H9 (cell line): ENCODE data around the gene NRCAM. TPM values are rescaled to one million over a fixed set of nuclear protein-coding genes. Genes with fewer than 3 reads are reported as not detected.

Source experiments
- DNase-seq: peaks from one replicate; pipeline ENCODE4 v3.0.0-alpha.2; 2017
- H2AFZ ChIP-seq: one replicate; pipeline ENCODE4 v1.6.1; 2013; ENCODE audit warnings: mild to moderate bottlenecking, low read length, control low read depth, moderate library complexity
- H2AK5ac ChIP-seq: 2 replicates; pipeline ENCODE4 v1.6.1; 2013; ENCODE audit warnings: low read length, control low read depth, mixed read lengths; ENCODE audit not compliant: insufficient read length
- H2BK120ac ChIP-seq: one replicate; pipeline ENCODE4 v1.6.1; 2013; ENCODE audit warnings: low read depth, mild to moderate bottlenecking, low read length, control low read depth, inconsistent platforms; ENCODE audit not compliant: poor library complexity, severe bottlenecking
- H2BK12ac ChIP-seq: 2 replicates; pipeline ENCODE4 v1.6.1; 2013; ENCODE audit warnings: low read length, control low read depth, mixed read lengths, low read depth; ENCODE audit not compliant: insufficient read length
- H2BK15ac ChIP-seq: 2 replicates; pipeline ENCODE4 v1.6.1; 2013; ENCODE audit warnings: low read depth, low read length, control low read depth
- H2BK20ac ChIP-seq: one replicate; pipeline ENCODE4 v1.6.1; 2013; ENCODE audit warnings: low read depth, mild to moderate bottlenecking, low read length, control low read depth, inconsistent platforms; ENCODE audit not compliant: poor library complexity, severe bottlenecking
- H2BK5ac ChIP-seq: 2 replicates; pipeline ENCODE4 v1.6.1; 2013; ENCODE audit warnings: low read length, control low read depth, mixed read lengths; ENCODE audit not compliant: insufficient read length
- H3K14ac ChIP-seq: 2 replicates; pipeline ENCODE4 v1.6.1; 2013; ENCODE audit warnings: low read length, control low read depth; ENCODE audit not compliant: insufficient read depth
- H3K18ac ChIP-seq: 2 replicates; pipeline ENCODE4 v1.6.1; 2013; ENCODE audit warnings: low read depth, mild to moderate bottlenecking, mixed read lengths, low read length, control low read depth; ENCODE audit not compliant: insufficient read length
- H3K23ac ChIP-seq: 2 replicates; pipeline ENCODE4 v1.6.1; 2013; ENCODE audit warnings: low read length, control low read depth, mixed read lengths, low read depth; ENCODE audit not compliant: insufficient read length
- H3K23me2 ChIP-seq: 2 replicates; pipeline ENCODE4 v1.6.1; 2013; ENCODE audit warnings: low read depth, mild to moderate bottlenecking, mixed read lengths, low read length, control low read depth; ENCODE audit not compliant: insufficient read length, poor library complexity, severe bottlenecking
- H3K27ac ChIP-seq: 2 replicates; pipeline ENCODE4 v1.5.1; 2013; ENCODE audit warnings: low read length, control low read depth, mixed read lengths, low read depth; ENCODE audit not compliant: insufficient read length
- H3K27me3 ChIP-seq: 2 replicates; pipeline ENCODE4 v1.6.1; 2013; ENCODE audit warnings: low read length, control low read depth, inconsistent platforms; ENCODE audit not compliant: insufficient read depth
- H3K4ac ChIP-seq: 2 replicates; pipeline ENCODE4 v1.6.1; 2013; ENCODE audit warnings: low read depth, mild to moderate bottlenecking, control low read depth, inconsistent platforms, low read length, moderate library complexity
- H3K4me1 ChIP-seq: 2 replicates; pipeline ENCODE4 v1.6.1; 2013; ENCODE audit warnings: low read length, control low read depth, inconsistent platforms; ENCODE audit not compliant: insufficient read depth
- H3K4me2 ChIP-seq: 2 replicates; pipeline ENCODE4 v1.6.1; 2013; ENCODE audit warnings: low read length, control low read depth, mixed read lengths; ENCODE audit not compliant: insufficient read length, insufficient read depth
- H3K56ac ChIP-seq: 2 replicates; pipeline ENCODE4 v1.6.1; 2013; ENCODE audit warnings: low read depth, mild to moderate bottlenecking, mixed read lengths, low read length, control low read depth; ENCODE audit not compliant: insufficient read length
- H3K79me1 ChIP-seq: 2 replicates; pipeline ENCODE4 v1.6.1; 2013; ENCODE audit warnings: low read depth, mild to moderate bottlenecking, moderate library complexity, low read length, control low read depth, inconsistent platforms; ENCODE audit not compliant: insufficient read depth, poor library complexity, severe bottlenecking
- H3K79me2 ChIP-seq: 2 replicates; pipeline ENCODE4 v1.6.1; 2013; ENCODE audit warnings: low read length, control low read depth, inconsistent platforms; ENCODE audit not compliant: insufficient read depth
- H3K9ac ChIP-seq: 2 replicates; pipeline ENCODE4 v1.6.1; 2013; ENCODE audit warnings: low read length, control low read depth, mixed read lengths; ENCODE audit not compliant: insufficient read length; ENCODE audit errors: extremely low read depth
- H3K9me3 ChIP-seq: one replicate; pipeline ENCODE4 v1.6.1; 2013; ENCODE audit warnings: low read depth, low read length, inconsistent platforms; ENCODE audit not compliant: control insufficient read depth
- H3T11ph ChIP-seq: one replicate; pipeline ENCODE4 v1.6.1; 2013; ENCODE audit warnings: mild to moderate bottlenecking, low read length, control low read depth, inconsistent platforms
- H4K20me1 ChIP-seq: one replicate; pipeline ENCODE4 v1.6.1; 2013; ENCODE audit not compliant: control insufficient read depth, insufficient read length, insufficient read depth
- H4K5ac ChIP-seq: 2 replicates; pipeline ENCODE4 v1.6.1; 2013; ENCODE audit warnings: low read depth, mild to moderate bottlenecking, mixed read lengths, low read length, control low read depth; ENCODE audit not compliant: insufficient read length
- H4K8ac ChIP-seq: replicated peaks from 2 replicates; pipeline ENCODE4 v1.6.1; 2013; ENCODE audit warnings: low read length, control low read depth, mixed read lengths, low read depth; ENCODE audit not compliant: insufficient read length
- H4K91ac ChIP-seq: 2 replicates; pipeline ENCODE4 v1.6.1; 2013; ENCODE audit warnings: low read depth, mild to moderate bottlenecking, moderate library complexity, mixed read lengths, low read length, control low read depth; ENCODE audit not compliant: insufficient read length
- H3K27ac Mint-ChIP-seq, 3 experiments: 2 replicates in 2 of 3; 3 replicates in 1 of 3; pipeline ENCODE4 v1.8.0; 2020 to 2021; ENCODE audit warnings: mixed read lengths in 3 of 3, mild to moderate bottlenecking in 1 of 3, moderate library complexity in 1 of 3
- H3K27me3 Mint-ChIP-seq: 2 replicates; pipeline ENCODE4 v1.8.0; 2021; ENCODE audit warnings: low read depth, mild to moderate bottlenecking, moderate library complexity, mixed read lengths
- H3K36me3 Mint-ChIP-seq, 3 experiments: 2 replicates in 2 of 3; 3 replicates in 1 of 3; pipeline ENCODE4 v1.8.0; 2020 to 2021; ENCODE audit warnings: low read depth in 3 of 3, mixed read lengths in 3 of 3; ENCODE audit not compliant: insufficient read depth in 1 of 3
- H3K4me1 Mint-ChIP-seq, 2 experiments: 2 replicates each; pipeline ENCODE4 v1.8.0; 2020; ENCODE audit warnings: mixed read lengths in 2 of 2
- H3K4me3 Mint-ChIP-seq, 2 experiments: 2 replicates in 1 of 2; 3 replicates in 1 of 2; pipeline ENCODE4 v1.8.0; 2020 to 2021; ENCODE audit warnings: mild to moderate bottlenecking in 2 of 2, mixed read lengths in 2 of 2, moderate library complexity in 1 of 2
- H3K9me3 Mint-ChIP-seq, 2 experiments: 2 replicates in 1 of 2; 3 replicates in 1 of 2; pipeline ENCODE4 v1.8.0; 2020; ENCODE audit warnings: mild to moderate bottlenecking in 2 of 2, mixed read lengths in 2 of 2, moderate library complexity in 1 of 2
- CTCF ChIP-seq: fragments of 200-600 bp; sonication (generic); conservative IDR thresholded peaks from 3 replicates; pipeline ENCODE4 v1.8.0; 2021; ENCODE audit warnings: antibody characterized with exemption, mild to moderate bottlenecking
- WGBS: extraction: QIAGEN DNeasy Blood & Tissue Kit; methylation state at CpG from one replicate; pipeline ENCODE4 v1.1.7; 2013; ENCODE audit warnings: missing lambda C conversion rate, low lambda C conversion rate, mixed read lengths; ENCODE audit not compliant: insufficient read length; ENCODE audit errors: extremely low coverage; 5-methylcytosine and 5-hydroxymethylcytosine counted together
- total RNA-seq: library from RNA; stranded (reverse); gene quantifications from 2 replicates; pipeline ENCODE4 v1.2.1, GENCODE V29; 2021

Gene NRCAM
- total RNA-seq, 1 experiment from 2014 or later: 2.3 TPM

- H4K5ac ChIP-seq: no peak overlapping the region
- H4K91ac ChIP-seq: no peak overlapping the region
- no peak overlapping the region for H3T11ph ChIP-seq
- Mint-ChIP-seq H3K27ac (no peak overlapping the region), H3K4me3 (no peak overlapping the region), H3K9me3 (no peaks in the 10 kb centered on the region), H3K27me3 (0 out of 2 replicates have a peak, but pooled peaks cover 3% of the 10 kb centered on the region), H3K4me1 (peaks cover 3 to 5% of the 10 kb centered on the region in 2 experiments; a peak in 3 of 4 replicates), H3K36me3 (no peaks in the 10 kb centered on the region)
- no peaks in the 10 kb centered on the region for H4K20me1 ChIP-seq
- H3K79me1 ChIP-seq: no peaks in the 10 kb centered on the region
- no peak overlapping the region for H2AK5ac ChIP-seq
- no peak overlapping the region for H2AFZ ChIP-seq
- H2BK15ac ChIP-seq: no peak overlapping the region
- H4K8ac ChIP-seq: no peak overlapping the region
- H2BK12ac ChIP-seq: no peak overlapping the region
- no peak overlapping the region for H3K27ac ChIP-seq
- H3K4me2 ChIP-seq: no peak overlapping the region
- no CpG with 5 or more reads among the region's 6 CpGs for WGBS
- H3K4me1 ChIP-seq: no peaks in the 10 kb centered on the region
- H3K79me2 ChIP-seq: no peaks in the 10 kb centered on the region
- no peak overlapping the region for H3K23ac ChIP-seq
- H2BK5ac ChIP-seq: no peak overlapping the region
- peaks cover 3% of the 10 kb centered on the region for H3K23me2 ChIP-seq
- no peak overlapping the region for H3K56ac ChIP-seq
- H2BK120ac ChIP-seq: no peak overlapping the region
- DNase-seq: no peak
- H2BK20ac ChIP-seq: no peak overlapping the region
- peak; percentile 30; the same call in 1 of the 3 replicates for TF ChIP-seq CTCF
- no peak overlapping the region for H3K4ac ChIP-seq
- no peaks in the 10 kb centered on the region for H3K27me3 ChIP-seq
- no peak overlapping the region for H3K9ac ChIP-seq
- no peak overlapping the region for H3K18ac ChIP-seq
- no peaks in the 10 kb centered on the region for H3K9me3 ChIP-seq
- H3K14ac ChIP-seq: no peak overlapping the region
These were observed 312.4 kb downstream of the NRCAM start for GRCh38 chr7:108143658-108144420.
